Endothelial cell of umbilical vein (primary cell): ENCODE measurements around the gene CHGA.

Experiments
- CTCF ChIP-seq, 2 donors: IDR thresholded peaks; 1 replicate in 1 of 2; 2 replicates in 1 of 2; pipeline ENCODE4 v1.5.1; 2011; ENCODE audit warnings: low read length in 2 of 2, mild to moderate bottlenecking in 2 of 2, moderate library complexity in 2 of 2, control low read depth in 1 of 2, inconsistent platforms in 1 of 2, low read depth in 1 of 2; ENCODE audit not compliant: insufficient read depth in 1 of 2; ENCODE audit errors: extremely low read depth in 1 of 2
- EZH2 ChIP-seq: IDR thresholded peaks from 2 replicates; pipeline ENCODE4 v1.6.1; 2012; ENCODE audit warnings: borderline replicate concordance, low read depth, mild to moderate bottlenecking, moderate library complexity, low read length, inconsistent platforms; ENCODE audit not compliant: severe bottlenecking
- FOS ChIP-seq: IDR thresholded peaks from 2 replicates; pipeline ENCODE4 v1.6.1; 2011; ENCODE audit warnings: mild to moderate bottlenecking, low read length, moderate library complexity, borderline replicate concordance; ENCODE audit not compliant: insufficient read depth
- GATA2 ChIP-seq: IDR thresholded peaks from 2 replicates; pipeline ENCODE4 v1.7.0; 2011; ENCODE audit warnings: low read depth, mild to moderate bottlenecking, moderate library complexity, mixed read lengths, low read length; ENCODE audit not compliant: insufficient read length, insufficient read depth
- JUN ChIP-seq: IDR thresholded peaks from 2 replicates; pipeline ENCODE4 v1.6.1; 2011; ENCODE audit warnings: borderline replicate concordance, low read depth; ENCODE audit not compliant: insufficient read length, insufficient read depth
- MAX ChIP-seq: IDR thresholded peaks from 2 replicates; pipeline ENCODE4 v1.6.1; 2011; ENCODE audit not compliant: insufficient read depth, insufficient read length
- MYC ChIP-seq: IDR thresholded peaks from one replicate; pipeline ENCODE4 v1.6.1; 2011; ENCODE audit warnings: mild to moderate bottlenecking, low read depth, low read length
- POLR2A ChIP-seq: IDR thresholded peaks from 2 replicates; pipeline ENCODE4 v1.6.1; 2012; ENCODE audit warnings: low read depth, mild to moderate bottlenecking, control low read depth, low read length
- POLR2AphosphoS5 ChIP-seq: IDR thresholded peaks from 2 replicates; pipeline ENCODE4 v1.6.1; 2012; ENCODE audit warnings: low read depth, mild to moderate bottlenecking, control low read depth, low read length, moderate library complexity; ENCODE audit not compliant: insufficient read depth

GRCh38 chr14:92883066-92883465, 39.9 kb upstream of the CHGA start:
- TF ChIP-seq CTCF (IDR thresholded peaks at IDR 0.05; ENCODE audit: extremely low read depth in 1 of 2, insufficient read depth in 1 of 2, low read depth in 1 of 2, low read length in 2 of 2) (no peak), POLR2AphosphoS5 (no peak), POLR2A (no peak), MAX (no peak), EZH2 (no peak), JUN (no peak), GATA2 (no peak), FOS (no peak), MYC (no peak)
